CD4-positive, alpha-beta T cell treated with Interleukin-4 for 1 hour (primary cell): ENCODE measurements around the gene UBL4A.
A peak's percentile ranks its signal among the peaks of the same experiment; 100 is the strongest.

Experiments used
- DNase-seq, 2 donors: peaks; one replicate each; pipeline ENCODE4 v3.0.0-alpha.2; 2020 to 2022

Gene UBL4A

DNA sequence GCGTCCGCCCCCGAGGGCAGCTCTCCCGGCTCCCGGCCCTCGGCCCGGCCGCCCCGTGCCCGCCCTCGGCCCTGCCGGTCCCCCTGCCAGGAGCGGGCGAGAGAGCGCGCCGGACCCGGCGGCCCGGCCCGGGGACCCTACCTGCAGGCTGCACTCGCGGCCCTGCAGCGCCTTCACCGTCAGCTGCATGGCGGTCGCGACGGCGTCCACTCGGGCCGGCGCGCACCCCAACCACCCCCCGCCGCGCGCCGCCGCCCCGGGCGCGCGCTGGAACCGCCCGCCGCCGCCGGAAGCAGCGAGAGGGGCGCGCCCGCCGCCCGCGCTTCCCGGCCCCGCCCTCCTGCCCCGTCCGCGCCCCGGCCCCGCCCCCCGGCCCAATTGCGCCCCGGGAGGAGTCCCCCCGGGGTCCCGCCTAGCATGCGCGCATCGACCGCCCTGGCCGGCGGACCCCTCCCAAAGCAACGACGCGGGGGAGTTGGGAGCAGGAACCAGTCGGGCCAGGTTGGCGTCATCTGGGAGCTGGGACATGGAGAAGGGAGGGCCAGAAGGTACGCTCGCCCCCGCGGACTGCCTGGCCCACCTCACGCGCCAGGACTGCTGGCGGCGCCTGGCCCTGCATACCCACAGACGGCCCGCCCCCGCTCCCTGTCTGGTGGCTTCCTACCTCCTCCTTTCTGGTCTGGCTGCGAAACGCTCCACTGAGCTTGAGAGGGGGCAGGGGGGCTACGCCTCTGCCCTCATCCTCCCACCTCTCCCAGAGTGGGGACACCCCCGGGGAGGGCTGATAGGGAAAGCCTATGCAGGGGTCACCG, at the start of gene UBL4A:
TSS of gene UBL4A (minus strand) at position 220 of the 812 bp plus-strand sequence. CDS start at position 189, 31 bp downstream.
- DNase-seq, result peak; percentile 45 to 64

DNA sequence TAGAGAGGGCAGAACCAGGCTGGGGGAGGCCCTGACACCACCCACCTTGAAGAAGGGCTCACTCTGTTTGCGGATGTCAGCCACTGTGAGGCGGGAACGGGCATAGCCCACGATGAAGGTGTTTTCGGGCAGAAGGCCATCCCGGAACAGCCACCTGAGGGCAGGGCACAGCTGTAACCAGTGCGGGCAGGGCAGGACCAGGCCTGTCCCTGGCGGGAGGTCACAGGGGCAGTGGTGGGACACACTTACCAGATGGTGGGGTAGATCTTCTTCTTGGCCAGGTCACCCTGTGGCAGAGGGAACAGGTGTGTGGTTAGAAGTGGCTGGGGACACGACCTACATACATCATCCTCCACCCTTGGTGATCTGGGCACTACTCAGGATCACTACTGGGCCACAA, 49.5 kb upstream of the UBL4A start:
- DNase-seq, result no peak

DNA sequence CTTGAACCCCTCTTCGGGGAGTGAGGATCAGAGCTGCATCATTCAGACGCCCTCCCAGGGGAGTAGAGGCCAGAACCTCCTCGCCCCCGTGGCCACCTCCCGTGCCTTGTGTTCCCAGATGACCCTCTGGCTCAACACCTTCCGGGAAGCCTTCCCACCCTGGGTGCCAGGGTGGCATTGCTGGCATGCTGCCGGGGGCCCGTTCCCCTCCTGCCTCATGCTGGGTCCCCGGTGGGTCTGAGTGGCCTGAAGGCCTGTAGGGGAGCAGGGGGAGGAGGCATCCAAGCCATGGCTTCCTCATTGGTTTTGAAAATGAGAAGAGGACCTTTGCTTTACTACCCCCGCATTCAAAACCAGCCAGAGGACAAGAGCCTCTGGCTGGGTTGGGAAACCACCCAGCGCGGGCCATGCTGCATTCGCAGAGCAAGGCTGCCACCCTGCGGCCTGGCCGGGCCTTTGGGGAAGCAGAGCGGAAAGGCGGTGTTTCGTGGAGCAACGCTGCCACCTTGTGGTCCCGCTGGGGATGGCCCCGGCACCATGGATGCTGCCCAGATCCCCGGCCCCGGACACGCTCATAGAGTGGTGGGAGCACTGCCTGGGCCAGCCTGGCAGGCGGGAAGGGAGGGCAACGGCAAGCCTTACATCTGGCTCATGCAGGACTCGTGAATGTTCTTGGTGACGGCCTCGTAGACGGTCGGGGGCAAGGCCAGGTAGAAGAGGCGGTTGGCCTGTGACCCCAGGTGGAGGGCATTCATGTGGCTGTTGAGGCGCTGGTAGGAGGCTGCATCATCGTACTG, 48.3 kb upstream of the UBL4A start:
- DNase-seq, result peak; percentile 88 to 92

DNA sequence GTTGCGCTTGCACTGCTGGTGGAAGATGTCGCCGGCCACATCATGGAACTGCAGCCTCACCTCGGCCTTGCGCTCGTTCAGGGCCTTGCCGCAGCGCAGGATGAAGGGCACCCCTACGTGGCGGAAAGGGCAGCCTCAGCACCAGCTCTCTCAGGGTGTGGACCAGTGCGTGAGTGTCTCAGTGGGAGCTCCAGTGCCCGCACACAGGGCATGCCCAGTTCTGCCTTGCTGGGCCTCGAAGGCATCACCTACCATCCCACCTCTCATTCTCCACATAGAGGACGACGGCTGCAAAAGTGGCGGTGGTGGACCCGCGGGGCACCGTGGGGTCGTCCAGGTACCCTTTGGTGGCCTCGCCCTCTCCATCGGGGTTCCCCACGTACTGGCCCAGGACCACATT, 46.3 kb upstream of the UBL4A start:
- DNase-seq, result no peak

DNA sequence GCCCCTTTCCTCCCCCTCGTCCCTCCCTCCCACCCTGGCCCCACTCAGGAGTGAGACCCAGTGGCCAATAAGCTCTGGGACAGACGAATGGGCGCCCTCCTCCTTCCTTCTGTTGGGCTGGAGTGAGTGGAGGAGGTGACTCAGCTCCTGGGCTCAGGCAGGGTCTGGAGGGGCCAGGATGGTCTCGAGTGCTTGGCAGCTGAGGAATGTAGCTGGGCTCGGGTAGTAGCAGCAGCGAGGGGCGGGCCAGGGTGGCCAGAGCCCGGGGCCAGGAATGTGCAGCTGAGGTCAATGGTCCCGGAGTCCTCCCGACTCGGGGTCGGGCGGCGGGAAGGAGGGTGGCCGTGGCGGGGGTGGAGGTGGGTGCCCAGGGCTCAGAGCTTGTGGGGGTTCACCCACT, 45.2 kb upstream of the UBL4A start:
- no peak for DNase-seq

DNA sequence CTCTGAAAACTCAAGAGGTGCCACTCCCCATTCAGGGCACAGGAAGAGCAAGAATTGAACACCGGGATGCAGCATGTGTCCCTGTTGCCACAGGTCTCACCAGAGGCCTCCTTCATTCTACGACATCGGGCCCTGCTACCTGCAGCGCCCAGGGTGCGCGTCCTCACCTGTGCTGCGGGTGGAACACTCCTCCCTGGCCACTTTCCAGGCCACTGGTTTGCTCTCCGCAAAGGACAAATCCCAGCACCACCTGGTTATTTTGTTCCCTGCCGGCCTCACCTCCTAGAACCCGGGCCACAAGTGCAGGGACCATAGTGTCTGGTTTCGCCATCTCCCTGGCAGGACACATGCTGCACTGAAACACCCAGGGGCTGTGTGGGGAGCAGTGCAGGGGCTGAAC, 43.9 kb upstream of the UBL4A start:
- no peak for DNase-seq

DNA sequence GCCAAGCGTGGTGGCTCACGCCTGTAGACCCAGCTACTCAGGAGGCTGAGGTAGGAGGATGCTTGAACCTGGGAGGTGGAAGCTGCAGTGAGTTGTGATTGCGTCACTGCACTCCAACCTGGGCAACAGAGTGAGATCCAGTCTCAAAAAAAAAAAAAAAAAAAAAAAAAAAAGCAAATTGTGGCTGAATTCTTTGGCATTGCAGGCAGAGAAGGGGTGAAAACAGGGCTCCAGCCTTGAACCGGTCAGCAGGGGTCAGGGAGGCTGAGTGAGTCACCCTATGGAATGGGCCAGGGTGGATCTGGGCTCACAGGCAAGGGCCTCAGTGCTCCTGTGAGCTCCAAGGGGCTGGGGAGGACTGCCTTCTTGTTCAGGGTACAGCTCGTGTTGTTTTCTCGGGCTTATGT, 42.8 kb upstream of the UBL4A start:
- no peak for DNase-seq

DNA sequence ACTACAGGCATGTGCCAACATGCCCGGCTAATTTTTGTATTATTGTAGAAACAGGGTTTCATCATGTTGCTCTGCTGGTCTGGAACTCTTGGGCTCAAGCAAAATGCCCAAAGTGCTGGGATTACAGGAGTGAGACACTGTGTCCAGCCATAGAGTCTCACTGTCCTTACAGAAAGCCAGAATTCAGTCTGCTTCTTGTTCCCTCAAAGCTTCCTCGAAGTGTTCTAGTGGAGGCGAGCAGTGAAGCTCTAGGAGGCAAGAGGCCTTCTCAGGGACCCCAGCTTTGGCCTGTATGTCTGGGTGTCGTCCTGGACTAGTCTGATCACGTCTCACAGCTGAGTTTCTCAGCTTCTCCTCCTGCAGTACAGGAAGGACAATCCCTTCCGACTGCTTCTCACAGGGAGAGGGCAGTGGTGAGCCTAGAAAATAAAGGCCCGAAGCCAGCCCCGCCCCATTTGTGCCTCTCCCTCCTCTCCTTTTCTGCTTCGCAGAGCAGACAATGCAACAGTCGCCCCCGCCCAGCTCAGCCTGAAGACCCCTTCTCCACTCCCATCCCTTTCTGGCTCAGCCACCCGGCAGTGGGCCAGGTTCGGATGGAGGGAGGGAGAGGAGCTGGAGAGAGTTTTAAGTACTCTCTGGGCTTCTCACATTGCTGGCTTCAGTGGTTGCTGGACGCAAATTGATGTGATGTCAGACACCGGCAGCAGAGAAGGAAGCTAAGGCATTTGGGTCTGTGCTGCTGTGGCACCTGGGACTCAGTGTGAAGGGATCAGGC, 40.7 kb upstream of the UBL4A start:
- peak; percentile 68 to 70 for DNase-seq

DNA sequence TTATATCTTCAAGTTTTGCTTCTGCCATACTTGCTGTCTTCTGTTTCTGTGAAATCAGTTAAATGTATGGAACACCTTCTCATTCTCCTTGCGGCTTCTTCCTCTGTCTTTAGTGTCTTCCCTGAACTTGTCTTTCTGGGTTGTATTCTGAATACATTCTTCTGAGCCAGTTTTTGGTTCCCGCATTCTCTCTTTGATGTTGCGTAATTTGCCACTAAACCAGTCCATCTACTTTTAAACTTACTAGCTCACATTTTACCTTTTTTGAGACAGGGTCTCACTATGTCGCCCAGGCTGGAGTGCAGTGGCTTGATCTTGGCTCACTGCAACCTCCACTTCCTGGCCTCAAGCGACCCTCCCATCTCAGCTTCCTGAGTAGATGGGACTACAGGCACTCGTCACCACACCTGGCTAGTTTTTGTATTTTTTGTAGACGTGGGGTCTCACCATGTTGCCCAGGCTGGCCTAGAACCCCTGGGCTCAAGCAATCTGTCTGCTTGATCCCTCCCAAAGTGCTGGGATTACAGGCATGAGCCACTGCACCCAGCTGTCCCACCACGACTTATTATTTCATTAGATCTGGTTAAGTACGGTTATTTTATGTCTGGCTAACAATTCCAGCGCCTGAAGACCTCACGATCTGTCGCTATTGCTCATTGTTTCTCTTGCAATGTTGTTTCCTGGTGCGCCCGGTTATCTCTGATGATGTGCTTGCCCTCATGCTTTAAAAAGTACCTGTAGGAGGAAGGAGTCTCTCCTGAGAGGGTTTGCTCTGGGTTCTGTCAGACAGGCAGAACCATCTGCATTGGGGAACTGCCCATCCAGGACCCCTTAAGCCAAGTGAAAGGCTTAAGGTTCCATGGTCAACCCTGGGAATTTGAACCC, 39.4 kb upstream of the UBL4A start:
- no peak for DNase-seq

DNA sequence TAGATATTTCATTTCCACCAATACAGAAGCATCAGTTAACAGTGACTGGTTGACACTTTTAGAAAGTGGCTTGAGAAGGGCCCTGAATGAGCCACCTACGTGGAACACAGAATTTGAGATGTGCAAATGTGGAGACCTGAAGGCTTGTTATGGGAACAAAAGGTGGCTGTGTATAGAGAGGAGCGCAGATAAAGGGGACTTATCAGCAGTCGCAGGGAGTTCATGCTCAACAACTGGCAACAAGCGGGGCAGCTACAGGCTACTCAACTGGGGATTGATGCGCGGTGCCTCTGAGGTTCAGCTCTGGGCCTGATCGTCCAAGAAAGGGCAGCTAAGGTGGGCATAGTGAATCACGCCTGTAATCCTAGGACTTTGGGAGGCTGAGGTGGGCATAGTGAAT, 33.0 kb upstream of the UBL4A start:
- no peak for DNase-seq

DNA sequence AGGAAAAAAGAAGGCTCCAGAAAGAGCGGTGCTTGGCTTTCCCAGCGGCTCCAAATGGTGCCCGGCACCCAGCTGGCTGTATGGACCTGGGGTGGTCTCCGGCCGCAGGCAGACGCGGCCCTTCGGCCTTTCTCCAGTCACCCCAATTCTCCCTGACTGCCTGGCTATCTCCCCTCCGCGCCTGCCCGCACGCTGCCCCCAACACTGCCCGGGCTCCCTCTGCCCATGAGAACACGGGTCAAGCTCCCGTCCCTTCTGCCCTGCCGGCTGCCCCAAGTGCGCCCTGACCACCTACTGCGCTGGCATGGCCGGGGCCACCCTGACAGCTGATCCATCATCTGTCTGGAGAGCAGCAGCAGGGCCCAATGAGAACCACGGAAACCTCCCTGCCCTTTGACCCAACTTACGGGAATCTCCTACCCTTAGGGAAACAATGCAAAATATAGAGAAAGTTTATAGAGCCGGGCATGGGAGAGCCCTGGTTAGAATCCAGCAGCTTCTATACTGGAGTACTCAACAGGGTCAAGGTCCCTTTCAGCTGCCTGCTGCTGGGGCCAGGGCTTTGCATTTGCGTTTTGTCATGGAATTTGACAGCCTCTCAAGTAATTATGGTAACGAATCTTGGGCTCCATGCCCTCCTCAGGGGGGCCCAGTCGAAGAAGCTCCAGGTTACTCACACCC, 30.8 kb upstream of the UBL4A start:
- no peak for DNase-seq

DNA sequence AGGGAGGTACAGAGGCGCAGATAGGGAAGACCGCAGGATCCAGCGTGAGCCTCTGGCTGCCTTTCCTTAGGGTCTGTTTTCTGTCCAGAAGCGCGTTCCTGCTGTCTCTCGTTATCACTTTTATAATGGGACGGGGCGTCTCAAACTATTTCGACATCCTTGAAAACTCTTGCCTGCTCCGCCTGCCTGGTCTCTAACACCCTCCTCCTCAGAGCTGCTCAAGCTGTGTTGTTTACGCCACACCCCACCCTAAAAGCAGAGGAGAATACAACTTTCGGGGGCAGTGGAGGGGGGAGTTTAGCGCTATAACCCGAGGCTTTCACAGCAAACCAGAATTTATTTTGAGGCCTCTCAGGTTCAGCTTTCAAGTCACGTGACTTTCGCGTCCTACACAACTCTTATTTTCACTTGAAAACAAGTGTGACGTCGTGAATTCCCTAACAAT, 30.3 kb upstream of the UBL4A start:
- peak; percentile 34 to 40 for DNase-seq

DNA sequence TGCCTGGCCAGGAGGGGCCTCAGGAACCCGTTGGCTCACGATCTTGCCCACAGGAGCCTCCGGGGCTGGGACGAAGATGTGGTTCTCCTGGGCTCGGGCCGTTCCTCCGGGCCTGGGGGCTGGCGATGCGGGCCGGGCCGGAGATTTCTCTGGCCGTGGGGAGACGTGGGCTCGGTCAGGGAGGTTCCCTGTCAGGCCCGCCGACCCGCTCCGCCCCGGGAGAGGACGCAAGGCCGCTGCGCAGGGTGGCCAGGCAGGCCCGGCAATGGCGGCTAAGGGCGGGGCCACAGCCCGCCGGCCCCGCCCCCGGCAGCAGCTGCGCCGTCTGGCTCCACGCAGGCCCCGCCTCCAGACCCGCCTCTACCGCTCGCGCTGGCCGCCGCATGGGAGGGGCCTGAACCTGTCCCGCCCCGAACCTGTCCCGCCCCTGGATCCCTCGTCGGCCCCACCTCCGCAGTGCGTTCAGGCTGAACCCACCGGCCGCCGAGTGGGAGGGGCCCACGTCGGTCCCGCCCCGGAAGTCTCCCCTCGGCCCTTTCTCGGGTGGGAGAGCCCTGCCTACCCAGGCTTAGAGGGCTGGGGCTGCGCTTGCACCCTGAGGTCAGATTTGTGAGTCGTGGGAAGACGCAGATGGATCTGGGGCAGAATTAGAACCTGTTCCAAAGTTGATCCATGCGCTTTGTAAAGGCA, 29.7 kb upstream of the UBL4A start, which contains the start of gene FAM3A:
TSS of gene FAM3A (minus strand) at position 267 of the 690 bp plus-strand sequence. CDS start 460 bp downstream, outside the sequence.
- DNase-seq, result peak; percentile 93 to 94

DNA sequence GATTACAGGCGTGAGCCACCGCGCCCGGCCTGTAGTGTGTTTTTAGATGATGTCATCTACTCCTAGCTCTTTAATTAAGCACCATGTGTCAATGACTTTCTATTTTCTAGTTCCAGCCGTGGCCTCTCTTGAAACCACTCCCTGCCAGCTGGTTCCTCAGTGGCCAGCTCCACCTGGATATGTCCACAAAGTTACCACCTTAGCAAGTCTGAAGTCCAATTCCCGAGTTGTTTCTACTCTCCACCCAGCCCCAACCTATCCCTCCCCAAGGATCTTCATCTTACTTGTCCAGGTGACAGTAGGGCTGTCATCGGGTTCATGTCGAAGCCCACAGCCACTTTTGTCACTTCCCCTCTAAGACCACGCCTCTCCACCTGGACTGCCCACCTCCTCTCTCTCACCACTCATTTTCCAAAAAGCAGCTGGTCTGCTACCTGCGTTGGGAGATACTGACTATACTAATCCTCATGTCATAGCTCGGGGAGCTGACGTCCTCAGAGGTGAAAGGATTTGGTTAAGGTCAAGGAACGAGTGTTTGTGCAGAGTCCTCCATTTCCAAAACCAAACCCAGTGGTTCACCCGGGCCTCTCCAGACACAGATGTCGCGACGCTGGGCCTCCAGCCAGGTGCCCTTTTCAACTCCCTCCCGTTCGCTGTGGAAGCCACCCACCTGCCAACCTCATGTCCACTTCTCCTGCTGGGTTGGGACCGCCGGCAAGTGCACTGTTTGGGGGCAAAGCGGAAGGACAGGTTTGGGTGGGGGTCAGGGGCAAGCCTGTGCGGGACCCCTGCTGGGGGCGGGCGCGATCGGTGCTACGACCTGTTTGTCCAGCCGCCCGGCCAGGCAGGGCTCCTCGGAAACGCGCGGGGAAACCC, 28.9 kb upstream of the UBL4A start:
- peak; percentile 44 to 46 for DNase-seq

DNA sequence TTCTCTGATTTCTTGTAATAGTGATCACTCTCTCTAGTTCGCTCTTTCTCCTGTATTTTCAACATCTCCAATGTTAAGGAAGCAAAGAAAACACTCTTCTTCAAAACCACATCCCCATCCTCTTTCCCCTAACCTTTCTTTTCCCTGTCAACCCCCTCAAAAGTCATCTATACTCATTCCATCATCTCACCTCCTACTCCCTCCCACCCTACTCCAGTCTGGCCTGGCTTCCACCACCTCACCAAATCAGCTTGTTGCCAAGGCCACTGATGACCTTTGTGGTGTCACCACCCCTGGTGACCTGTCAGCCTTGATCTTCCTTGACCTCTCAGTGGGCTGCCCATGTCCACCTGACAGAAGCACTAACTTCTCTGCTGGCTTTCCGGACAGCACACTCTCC, 27.3 kb upstream of the UBL4A start:
- DNase-seq, result no peak

DNA sequence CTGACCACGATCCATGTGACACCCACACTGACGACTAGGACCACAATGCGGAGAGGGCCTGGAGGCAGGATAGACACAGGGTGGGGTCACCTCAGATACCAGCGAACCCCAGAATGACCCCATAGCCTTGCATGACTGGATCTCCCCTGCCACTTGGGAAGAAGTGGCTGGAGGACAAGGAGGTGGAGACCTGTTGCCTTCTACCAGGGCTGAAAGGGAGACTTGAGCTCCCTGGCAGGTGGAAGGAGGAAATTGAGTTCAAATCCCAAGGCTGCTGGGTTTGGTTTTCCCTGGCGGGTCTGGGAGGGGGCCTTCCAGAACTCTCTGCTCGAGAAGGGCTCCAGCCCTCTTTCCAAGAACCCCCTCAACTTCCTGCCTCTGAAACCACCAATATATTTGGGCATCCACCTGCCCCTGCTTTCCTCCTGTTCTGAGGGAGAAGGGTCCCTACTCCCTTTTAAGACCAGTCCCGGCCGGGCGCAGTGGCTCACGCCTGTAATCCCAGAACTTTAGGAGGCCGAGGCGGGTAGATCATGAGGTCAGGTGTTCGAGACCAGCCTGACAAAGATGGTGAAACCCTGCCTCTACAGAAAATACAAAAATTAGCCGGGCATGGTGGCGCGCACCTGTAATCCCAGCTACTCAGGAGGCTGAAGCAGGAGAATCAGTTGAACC, 26.6 kb upstream of the UBL4A start:
- DNase-seq, result no peak

DNA sequence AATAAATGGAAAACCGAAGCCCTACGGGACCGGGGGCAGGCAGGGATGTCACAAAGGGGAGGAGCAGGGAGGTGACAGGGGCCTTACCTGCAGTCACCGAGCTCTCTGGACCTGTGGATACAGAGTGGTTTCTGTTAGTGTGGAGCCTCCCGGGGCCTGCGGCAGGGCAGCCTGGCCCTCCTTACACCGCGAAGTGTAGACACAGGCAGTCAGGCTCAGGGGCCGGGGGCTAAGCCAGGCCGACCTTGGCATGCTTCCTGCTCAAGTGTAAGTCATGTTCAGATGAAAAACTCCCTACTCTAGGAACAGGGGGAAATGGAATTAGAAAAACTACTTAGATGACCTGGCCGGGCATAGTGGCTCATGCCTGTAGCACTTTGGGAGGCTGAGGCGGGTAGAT, 25.3 kb upstream of the UBL4A start:
- DNase-seq, result no peak

DNA sequence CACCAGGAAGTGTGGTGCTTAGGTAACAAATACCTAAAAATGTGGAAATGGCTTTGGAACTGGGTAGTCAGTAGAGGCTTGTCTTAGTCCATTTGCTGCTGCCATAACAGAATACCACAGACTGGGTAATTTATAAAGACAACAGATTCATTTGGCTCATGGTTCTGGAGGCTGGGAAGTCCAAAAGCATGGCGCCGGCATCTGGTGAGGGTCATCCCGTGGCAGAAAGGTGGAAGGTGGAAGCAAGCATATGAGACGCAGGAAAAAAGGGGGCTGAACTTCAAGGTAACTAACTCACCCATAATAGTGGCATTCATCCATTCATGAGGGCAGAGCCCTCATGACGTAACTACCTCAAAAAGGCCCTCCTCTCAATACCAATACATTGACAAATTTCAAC, 23.0 kb upstream of the UBL4A start:
- no peak for DNase-seq

DNA sequence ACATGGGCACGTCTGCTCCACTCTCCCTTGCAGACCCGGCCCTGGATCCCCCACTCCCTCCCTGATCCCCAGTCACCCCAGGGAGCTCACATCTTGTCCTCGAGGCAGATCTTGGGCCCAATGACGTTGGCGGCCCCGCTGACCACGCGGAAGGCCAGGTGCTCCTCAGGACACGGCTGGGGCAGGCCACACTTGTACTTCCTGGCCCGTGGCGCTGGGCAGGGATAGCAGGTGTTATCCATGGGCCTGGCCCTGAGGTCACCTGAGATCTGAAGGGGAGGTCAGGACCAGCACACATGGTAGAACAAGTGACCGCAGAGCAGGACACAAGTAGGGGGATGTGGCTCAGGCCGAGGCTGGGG, 21.9 kb upstream of the UBL4A start:
- no peak for DNase-seq
